ENCODE measurements around the gene TMEM191B. TPM values are rescaled to one million over a fixed set of nuclear protein-coding genes. Genes with fewer than 3 reads are reported as not detected.

The TMEM191B gene
- total RNA-seq, 1 experiment from 2014 or later, result not detected

Other genes starting within 250 kb of the TMEM191B start
- gene GGTLC3, start 9.6 kb upstream of the TMEM191B start, total RNA-seq (2021), result not detected in 2 replicates
- gene RIMBP3, start 84.1 kb downstream of the TMEM191B start, total RNA-seq (2021), result 2.9 and 4.1 TPM in 2 replicates

Measured in A673 (cell line).